ENCODE measurements around the gene POLG2.

GRCh38 chr17:64477849-64478248 is 19.0 kb downstream of the POLG2 start:
- TF ChIP-seq CTCF (IDR thresholded peaks at IDR 0.05) = no peak
- no peak for TF ChIP-seq POLR2A (IDR thresholded peaks at IDR 0.05)

Measured in thyroid gland (tissue), 4 donors.